Activated T-cell treated with anti-CD3 and anti-CD28 coated beads, Interleukin-2, amount 50 U/mL, for 72 hours (primary cell): ENCODE data around the gene DNAJA2. TPM values are rescaled to one million over a fixed set of nuclear protein-coding genes. Genes with fewer than 3 reads are reported as not detected.
"Not testable (repeated sequence)": the region's sequence is repeated elsewhere in the genome, so short reads cannot be mapped to it uniquely, and the experiment has no call there.

ENCODE experiments used
- ATAC-seq, 2 donors: fragments of 150-1000 bp; cut with Tn5 transposase; replicated peaks in 1 of 2; 2 replicates each; pipeline ENCODE4 v1.10.0; 2021; ENCODE audit warnings: moderate library complexity in 2 of 2, mild to moderate bottlenecking in 1 of 2
- DNase-seq, 2 donors: peaks; one replicate each; pipeline ENCODE4 v3.0.0; 2021 to 2022; ENCODE audit warnings: mixed read lengths in 1 of 2
- H3K27ac Mint-ChIP-seq: one replicate; pipeline ENCODE4 v1.8.0; 2022; ENCODE audit warnings: mild to moderate bottlenecking, moderate library complexity, mixed read lengths
- H3K27me3 Mint-ChIP-seq: one replicate; pipeline ENCODE4 v1.8.0; 2022; ENCODE audit warnings: low read depth, mixed read lengths
- H3K36me3 Mint-ChIP-seq, 2 donors: one replicate each; pipeline ENCODE4 v1.8.0; 2022; ENCODE audit warnings: mixed read lengths in 2 of 2, mild to moderate bottlenecking in 1 of 2; ENCODE audit not compliant: insufficient read depth in 2 of 2
- H3K4me1 Mint-ChIP-seq: one replicate; pipeline ENCODE4 v1.8.0; 2022; ENCODE audit warnings: low read depth, mixed read lengths
- H3K4me3 Mint-ChIP-seq, 2 donors: one replicate each; pipeline ENCODE4 v1.8.0; 2022; ENCODE audit warnings: mild to moderate bottlenecking in 2 of 2, mixed read lengths in 2 of 2, moderate library complexity in 2 of 2
- H3K9me3 Mint-ChIP-seq, 2 donors: one replicate each; pipeline ENCODE4 v1.8.0; 2022; ENCODE audit warnings: mixed read lengths in 2 of 2
- total RNA-seq, 2 donors: library from RNA; stranded (reverse); gene quantifications; one replicate each; pipeline ENCODE4 v1.2.3, GENCODE V29; 2022

The DNAJA2 gene
- total RNA-seq, 2 donors from 2014 or later, result 65.2 to 65.4 TPM

DNA sequence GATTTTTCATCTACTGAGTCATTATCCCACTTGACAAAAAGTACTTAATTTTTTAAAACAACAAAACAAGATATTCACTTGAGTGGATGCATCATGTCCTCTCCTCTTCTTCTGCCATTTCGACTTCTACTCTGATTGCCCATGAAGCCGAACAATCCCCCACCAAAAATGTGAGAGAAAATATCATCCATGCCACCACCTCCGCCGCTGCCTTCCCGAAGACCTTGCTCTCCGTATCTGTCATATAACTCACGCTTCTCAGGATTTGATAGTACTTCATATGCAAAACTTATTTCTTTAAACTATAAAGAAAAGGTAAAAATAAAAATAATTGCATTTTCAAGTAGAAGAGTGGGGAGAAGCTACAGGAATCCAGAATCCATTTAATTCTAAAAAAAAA is 2.2 kb downstream of the DNAJA2 start:
- Mint-ChIP-seq H3K9me3 (no peaks in the 10 kb centered on the region), H3K27ac (peak overlapping the region; percentile 88), H3K4me1 (peaks cover 70% of the 10 kb centered on the region), H3K36me3 (peaks cover 15 to 30% of the 10 kb centered on the region in 2 donors), H3K27me3 (no peaks in the 10 kb centered on the region), H3K4me3 (peak overlapping the region; percentile 59 to 67)
- no peak for DNase-seq
- no peak for ATAC-seq

DNA sequence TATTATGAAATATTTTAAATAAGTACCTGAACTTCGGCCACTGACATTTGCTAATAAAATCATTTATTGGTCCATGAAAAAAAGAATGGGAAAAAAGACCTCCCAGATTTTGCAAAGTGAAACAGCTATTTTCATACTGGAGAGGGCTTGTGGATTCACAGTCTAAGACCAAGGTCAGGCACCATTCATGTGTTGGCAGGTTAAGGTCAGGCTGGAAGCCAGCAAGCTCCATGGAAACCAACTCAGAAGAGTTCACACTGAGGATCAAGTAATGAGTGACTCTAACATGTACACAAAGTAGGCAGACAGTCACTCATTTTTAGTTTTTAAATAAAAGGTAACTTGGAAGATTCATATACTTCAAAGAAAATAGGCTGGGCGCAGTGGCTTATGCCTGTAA is 3.4 kb downstream of the DNAJA2 start:
- Mint-ChIP-seq H3K27me3 (no peaks in the 10 kb centered on the region), H3K4me1 (peaks cover 58% of the 10 kb centered on the region), H3K36me3 (peaks cover 15 to 35% of the 10 kb centered on the region in 2 donors), H3K27ac (peak overlapping the region; percentile 87), H3K4me3 (peak overlapping the region; percentile 17 to 54), H3K9me3 (no peaks in the 10 kb centered on the region)
- DNase-seq (no peak), ATAC-seq (no peak)

DNA sequence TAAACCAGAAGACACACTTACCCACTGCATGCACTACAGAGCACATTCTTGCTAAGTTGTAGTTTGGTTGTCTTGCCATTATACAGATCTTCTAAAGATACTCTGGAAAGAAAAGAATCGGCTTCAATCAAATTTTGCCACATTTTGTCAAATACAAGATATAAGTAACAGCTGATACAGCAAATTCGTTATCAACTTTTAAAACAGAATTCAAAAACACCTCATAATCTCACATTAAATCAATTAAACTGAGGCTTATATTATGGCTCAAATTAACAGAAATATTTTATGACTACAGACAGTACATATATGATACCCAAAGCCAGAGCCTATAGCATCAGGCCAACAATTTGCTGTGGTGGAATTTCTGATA is 5.4 kb downstream of the DNAJA2 start:
- H3K27ac Mint-ChIP-seq, result peak overlapping the region; percentile 60
- no peaks in the 10 kb centered on the region for H3K9me3 Mint-ChIP-seq
- H3K4me1 Mint-ChIP-seq, result peaks cover 56% of the 10 kb centered on the region
- peaks cover 15 to 45% of the 10 kb centered on the region in 2 donors for H3K36me3 Mint-ChIP-seq
- no peaks in the 10 kb centered on the region for H3K27me3 Mint-ChIP-seq
- H3K4me3 Mint-ChIP-seq, result no peak overlapping the region
- DNase-seq, result no peak
- no peak for ATAC-seq

DNA sequence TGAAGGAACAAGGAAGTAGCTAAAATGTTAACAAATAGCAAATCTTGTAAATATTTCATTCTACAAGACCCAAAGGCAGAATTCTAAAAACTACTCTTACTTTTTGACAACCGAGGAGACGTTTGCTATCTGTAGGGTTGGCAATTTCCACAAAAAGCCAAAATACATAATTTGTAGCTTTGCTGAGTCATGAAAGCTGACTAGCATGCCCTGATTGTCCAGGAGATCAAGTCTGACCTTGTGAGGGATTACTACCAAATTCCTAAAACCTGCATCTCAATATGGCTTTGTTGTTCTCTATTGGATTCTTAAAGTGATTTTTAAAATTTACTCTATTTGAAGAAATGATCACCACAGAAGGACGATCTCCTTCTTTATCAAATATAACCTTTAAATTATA is 10.8 kb downstream of the DNAJA2 start:
- Mint-ChIP-seq H3K27ac (peak overlapping the region; percentile 99), H3K36me3 (peaks cover 15 to 51% of the 10 kb centered on the region in 2 donors), H3K4me1 (peaks cover 41% of the 10 kb centered on the region), H3K4me3 (peak overlapping the region in 1 of 2 donors; percentile 62), H3K27me3 (no peaks in the 10 kb centered on the region), H3K9me3 (no peaks in the 10 kb centered on the region)
- ATAC-seq, result no peak
- no peak for DNase-seq

DNA sequence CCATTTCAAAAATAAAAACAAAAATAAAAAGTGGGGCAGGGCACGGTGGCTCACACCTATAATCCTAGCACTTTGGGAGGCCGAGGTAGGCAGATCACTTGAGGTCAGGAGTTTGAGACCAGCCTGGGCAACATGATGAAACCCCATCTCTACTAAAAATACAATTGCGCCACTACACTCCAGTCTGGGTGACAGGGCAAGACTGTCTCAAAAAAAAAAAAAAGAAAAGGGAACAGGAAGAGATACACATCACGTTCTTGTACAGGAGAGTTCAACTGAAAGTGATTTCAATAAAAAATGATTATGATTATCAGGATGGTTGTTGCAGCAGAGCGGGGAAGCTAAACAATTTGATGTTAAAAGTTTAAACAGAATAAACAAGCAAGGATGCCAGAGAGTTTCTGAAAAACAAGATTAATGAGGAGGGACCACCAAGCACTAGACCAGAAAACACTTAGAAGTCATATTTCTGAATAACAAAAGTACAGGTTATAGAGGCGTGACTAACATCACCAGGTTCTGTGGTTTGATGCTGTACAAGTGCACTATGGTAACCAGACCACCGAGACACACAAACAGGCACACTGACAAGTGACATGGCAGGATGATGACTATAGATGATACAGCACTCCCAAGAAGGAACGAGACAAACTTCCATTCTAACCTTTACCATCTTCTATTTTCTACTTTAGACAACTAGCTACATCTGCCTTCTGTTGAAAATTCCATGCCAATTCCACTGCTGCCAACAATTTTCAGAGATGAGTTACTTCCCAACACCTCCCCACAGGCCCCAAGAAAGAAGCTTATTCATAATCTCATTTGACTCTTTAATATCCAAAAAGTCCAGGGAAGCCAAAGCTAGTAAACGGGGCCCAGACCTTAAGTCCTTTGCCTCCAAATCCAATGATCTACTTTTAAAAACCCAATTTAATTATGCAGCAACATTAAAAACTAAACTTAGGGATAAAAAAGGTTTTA is 11.8 kb downstream of the DNAJA2 start:
- Mint-ChIP-seq H3K27ac (peak overlapping the region; percentile 99), H3K9me3 (no peaks in the 10 kb centered on the region), H3K4me1 (peaks cover 36% of the 10 kb centered on the region), H3K4me3 (peak overlapping the region; percentile 32 to 62), H3K36me3 (peaks cover 13 to 46% of the 10 kb centered on the region in 2 donors), H3K27me3 (no peaks in the 10 kb centered on the region)
- DNase-seq (peak; percentile 59 to 61), ATAC-seq (peak; percentile 100)

DNA sequence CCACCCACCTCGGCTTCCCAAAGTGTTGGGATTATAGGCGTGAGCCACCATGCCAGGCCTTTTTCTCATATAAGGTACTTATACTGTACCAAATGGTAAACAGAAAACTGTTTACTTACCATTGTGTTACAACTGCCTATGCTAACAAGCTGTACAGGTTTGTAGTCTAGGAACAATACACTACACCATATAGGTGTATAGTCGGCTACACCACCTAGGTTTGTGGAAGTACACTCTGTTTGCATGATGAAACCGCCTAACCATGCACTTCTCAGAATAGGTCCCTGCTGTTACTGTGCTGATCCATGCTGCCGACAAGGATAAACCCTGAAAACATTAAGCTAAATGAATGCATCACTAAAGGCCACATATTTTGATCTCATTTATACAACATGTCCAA is 18.9 kb downstream of the DNAJA2 start:
- DNase-seq (no peak), ATAC-seq (no peak)
- Mint-ChIP-seq H3K9me3 (no peaks in the 10 kb centered on the region), H3K27ac (no peak overlapping the region), H3K27me3 (no peaks in the 10 kb centered on the region), H3K36me3 (peaks cover 7 to 17% of the 10 kb centered on the region in 2 donors), H3K4me3 (no peak overlapping the region), H3K4me1 (peaks cover 7% of the 10 kb centered on the region)

DNA sequence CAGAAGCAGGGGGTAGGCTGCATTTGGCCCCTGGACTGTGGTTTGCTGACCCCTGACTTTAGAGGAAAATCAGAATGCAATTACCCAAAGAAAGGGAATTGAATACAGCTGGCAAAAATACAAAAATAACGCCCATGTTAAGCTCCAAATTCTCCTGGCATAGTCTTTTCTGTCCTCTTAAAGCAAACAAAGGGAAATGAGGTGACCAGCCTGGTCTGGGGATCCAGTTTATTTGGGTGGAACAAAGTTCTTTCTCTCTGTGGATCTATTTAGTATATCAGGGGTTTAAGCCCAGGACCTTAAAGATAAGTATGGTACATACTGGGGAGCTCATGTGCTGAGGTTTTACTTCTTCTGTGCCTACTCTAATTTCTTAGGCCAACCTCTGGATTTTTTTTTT is 23.5 kb downstream of the DNAJA2 start:
- Mint-ChIP-seq H3K4me1 (no peaks in the 10 kb centered on the region), H3K27me3 (no peaks in the 10 kb centered on the region), H3K36me3 (peaks cover 2 to 3% of the 10 kb centered on the region in 2 donors), H3K9me3 (no peaks in the 10 kb centered on the region), H3K4me3 (no peak overlapping the region), H3K27ac (peak overlapping the region; percentile 35)
- no peak for ATAC-seq
- no peak for DNase-seq

DNA sequence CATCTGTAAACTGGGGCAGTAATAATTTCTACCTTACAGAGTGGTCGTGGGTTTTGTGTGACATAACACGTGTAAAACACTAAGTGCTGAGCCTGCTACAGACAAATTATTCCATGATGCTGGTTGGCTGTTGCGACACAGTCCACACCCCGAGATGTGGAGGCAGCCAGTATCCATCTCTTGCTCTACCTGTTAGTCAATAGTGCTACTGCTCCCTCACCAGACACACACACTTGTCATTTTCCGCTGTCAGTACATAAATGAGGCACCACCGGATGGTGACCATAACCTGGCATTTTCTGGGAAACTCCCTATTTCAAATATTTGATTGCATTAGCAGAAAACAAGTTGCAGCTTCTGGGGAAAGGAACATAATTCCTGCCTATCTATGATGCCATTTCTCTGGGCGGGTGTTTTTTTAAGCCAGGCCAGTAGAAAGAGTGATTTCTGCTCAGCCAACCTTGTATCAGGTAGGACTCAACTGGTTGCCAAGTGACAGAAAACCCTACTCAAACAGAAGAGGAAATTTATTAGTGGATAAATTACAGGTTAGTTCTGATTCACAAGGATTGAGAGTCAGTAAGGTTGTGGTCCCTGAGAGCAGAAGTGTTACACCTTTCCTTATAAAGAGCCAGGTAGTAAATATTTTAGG is 24.1 kb downstream of the DNAJA2 start:
- peak; percentile 75 to 91 for ATAC-seq
- Mint-ChIP-seq H3K27me3 (no peaks in the 10 kb centered on the region), H3K27ac (peak overlapping the region; percentile 74), H3K4me1 (no peaks in the 10 kb centered on the region), H3K9me3 (no peaks in the 10 kb centered on the region), H3K36me3 (no peaks in the 10 kb centered on the region), H3K4me3 (peak overlapping the region in 1 of 2 donors; percentile 27)
- peak; percentile 24 to 39 for DNase-seq

DNA sequence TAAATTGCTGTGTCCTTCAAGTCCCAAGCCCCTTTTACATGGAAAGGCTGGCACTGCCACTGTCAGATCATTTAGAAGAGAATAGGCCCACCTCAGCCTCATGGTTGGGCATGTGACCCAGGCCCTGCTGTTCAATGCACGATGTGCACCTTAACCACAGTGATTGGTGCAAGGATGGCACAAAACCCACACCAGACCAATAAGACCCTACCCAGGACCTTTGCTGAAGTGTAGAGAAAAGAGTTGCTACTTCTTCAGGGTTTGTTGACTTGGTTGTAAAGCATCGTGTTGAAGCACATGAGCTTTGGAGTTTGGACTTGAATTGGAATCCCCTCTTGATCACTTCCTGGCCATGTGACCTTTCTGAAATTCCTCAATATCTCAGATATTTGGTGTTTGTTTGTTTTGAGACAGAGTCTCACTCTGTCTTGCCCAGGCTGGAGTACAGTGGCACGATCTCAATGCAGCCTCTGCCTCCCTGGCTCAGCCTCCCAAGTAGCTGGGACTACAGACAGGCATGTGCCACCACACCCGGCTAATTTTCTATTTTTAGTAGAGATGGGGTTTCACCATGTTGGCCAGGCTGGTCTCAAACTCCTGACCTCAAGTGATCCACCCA is 24.8 kb downstream of the DNAJA2 start:
- Mint-ChIP-seq H3K27ac (peak overlapping the region; percentile 74), H3K4me3 (peak overlapping the region in 1 of 2 donors; percentile 27), H3K4me1 (no peaks in the 10 kb centered on the region), H3K36me3 (no peaks in the 10 kb centered on the region), H3K9me3 (no peaks in the 10 kb centered on the region), H3K27me3 (no peaks in the 10 kb centered on the region)
- no peak for DNase-seq
- peak in 1 of 2 donors; percentile 2 for ATAC-seq

DNA sequence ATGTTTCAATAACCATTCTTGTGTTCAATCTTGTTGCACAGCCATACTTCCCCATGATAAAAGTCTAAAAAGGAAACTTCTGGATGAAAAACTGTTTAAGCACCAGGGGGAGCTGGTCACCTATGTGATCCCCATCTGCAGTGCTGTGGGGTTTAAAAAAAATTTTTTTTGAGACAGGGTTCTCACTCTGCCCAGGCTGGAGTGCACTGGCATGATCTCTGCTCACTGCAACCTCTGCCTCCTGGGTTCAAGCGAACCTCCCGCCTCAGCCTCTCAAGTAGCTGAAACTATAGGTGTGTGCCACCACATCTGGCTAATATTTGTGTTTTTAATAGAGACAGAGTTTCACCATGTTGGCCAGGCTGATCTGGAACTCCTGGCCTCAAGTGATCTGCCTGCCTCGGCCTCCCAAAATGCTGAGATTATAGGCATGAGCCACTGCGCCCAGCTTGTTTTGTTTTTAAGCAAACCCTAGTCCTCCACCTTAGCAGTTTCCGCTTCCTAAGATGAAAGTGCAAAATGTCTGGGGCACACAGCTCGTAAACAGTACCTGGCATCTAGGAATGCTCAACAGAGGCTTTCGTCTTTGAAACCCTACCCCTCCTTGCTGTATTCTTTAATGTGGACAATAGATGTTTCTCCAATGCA is 25.4 kb downstream of the DNAJA2 start:
- ATAC-seq (peak; percentile 64 to 75), DNase-seq (peak; percentile 44 to 57)
- Mint-ChIP-seq H3K27ac (peak overlapping the region; percentile 88), H3K4me1 (peaks cover 6% of the 10 kb centered on the region), H3K27me3 (no peaks in the 10 kb centered on the region), H3K9me3 (no peaks in the 10 kb centered on the region), H3K4me3 (no peak overlapping the region), H3K36me3 (no peaks in the 10 kb centered on the region)

DNA sequence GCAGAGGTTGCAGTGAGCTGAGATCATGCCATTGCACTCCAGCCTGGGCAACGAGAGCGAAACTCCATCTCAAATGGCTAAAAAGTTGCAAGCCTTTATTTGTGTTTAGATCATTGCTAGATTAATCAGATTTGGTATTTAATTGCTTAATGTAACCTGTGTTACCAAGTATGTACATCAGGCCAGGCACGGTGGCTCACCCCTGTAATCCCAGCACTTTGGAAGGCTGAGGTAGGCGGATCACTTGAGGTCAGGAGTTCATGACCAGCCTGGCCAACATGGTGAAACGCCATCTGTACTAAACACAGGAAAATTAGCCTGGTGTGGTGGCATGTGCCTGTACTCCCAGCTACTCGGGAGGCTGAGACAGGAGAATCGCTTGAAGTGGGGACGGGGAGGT is 28.8 kb downstream of the DNAJA2 start:
- not testable (repeated sequence) for H3K27ac Mint-ChIP-seq, H3K36me3 Mint-ChIP-seq

DNA sequence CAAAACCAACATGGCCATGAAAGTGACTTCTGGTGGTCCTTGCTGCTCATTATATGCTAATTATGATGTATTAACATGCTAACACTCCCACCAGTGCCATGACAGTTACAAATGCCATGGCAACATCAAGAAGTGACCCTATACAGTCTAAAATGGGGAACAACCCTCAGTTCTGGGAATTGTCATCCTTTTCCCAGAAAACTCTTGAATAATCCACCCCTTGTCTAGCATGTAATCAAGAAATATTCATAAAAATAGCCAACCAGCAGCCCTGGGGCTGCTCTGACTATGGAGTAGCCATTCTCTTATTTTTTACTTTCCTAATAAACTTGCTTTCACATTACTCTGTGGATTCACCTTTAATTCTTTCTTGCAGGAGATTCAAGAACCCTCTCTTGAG is 35.9 kb downstream of the DNAJA2 start:
- H3K36me3 Mint-ChIP-seq, result no peaks in the 10 kb centered on the region
- H3K9me3 Mint-ChIP-seq, result no peaks in the 10 kb centered on the region
- ATAC-seq (no peak), DNase-seq (no peak)
- no peaks in the 10 kb centered on the region for H3K27me3 Mint-ChIP-seq
- peaks cover 8% of the 10 kb centered on the region for H3K4me1 Mint-ChIP-seq
- H3K4me3 Mint-ChIP-seq, result no peak overlapping the region
- H3K27ac Mint-ChIP-seq, result no peak overlapping the region

More for the DNA sequence above, 28.8 kb downstream of the DNAJA2 start:
- not testable (repeated sequence) for ATAC-seq, H3K9me3 Mint-ChIP-seq, H3K4me3 Mint-ChIP-seq, DNase-seq, H3K27me3 Mint-ChIP-seq
- H3K4me1 Mint-ChIP-seq, result peaks cover 14% of the 10 kb centered on the region
